ENCODE data around the gene DENND6B. TPM values are rescaled to one million over a fixed set of nuclear protein-coding genes. Genes with fewer than 3 reads are reported as not detected.
A peak's percentile ranks its signal among the peaks of the same experiment; 100 is the strongest.
"Not testable (repeated sequence)": the region's sequence is repeated elsewhere in the genome, so short reads cannot be mapped to it uniquely, and the experiment has no call there.

The DENND6B gene
- total and polyA plus RNA-seq, 4 donors: 0.86 to 1.2 (median 1.1) TPM

- H3K4me3 ChIP-seq (ENCODE audit: low read depth in 1 of 3, low read length in 3 of 3); H3K27me3 ChIP-seq (ENCODE audit: control insufficient read depth in 4 of 4, insufficient read depth in 4 of 4, low read length in 3 of 4); DNase-seq (ENCODE audit: low spot score); H3K9me3 ChIP-seq (ENCODE audit: control insufficient read depth in 4 of 4, low read length in 3 of 4); H3K36me3 ChIP-seq (ENCODE audit: control insufficient read depth in 4 of 4, insufficient read depth in 3 of 4, low read depth in 1 of 4, low read length in 3 of 4); H3K9ac ChIP-seq (ENCODE audit: low read depth in 1 of 2, low read length in 2 of 2); H3K27ac ChIP-seq (ENCODE audit: low read depth in 1 of 2, low read length in 2 of 2): not testable (repeated sequence)
- WGBS: 70% methylated on average over 11 of the region's 11 CpGs
- peaks cover 7 to 46% (median 32%) of the 10 kb centered on the region in 4 donors for H3K4me1 ChIP-seq (ENCODE audit: control insufficient read depth in 4 of 4, insufficient read depth in 4 of 4, low read length in 3 of 4)
- TF ChIP-seq HNF4A (conservative IDR thresholded peaks at IDR 0.05): peak; percentile 47 to 52
Observed at GRCh38 chr22:50363803-50364194, 37.0 kb upstream of the DENND6B start.

- Histone ChIP-seq H3K9ac (ENCODE audit: low read depth in 1 of 2, low read length in 2 of 2) (no peak overlapping the region), H3K4me3 (ENCODE audit: low read depth in 1 of 3, low read length in 3 of 3) (no peak overlapping the region), H3K4me1 (ENCODE audit: control insufficient read depth in 4 of 4, insufficient read depth in 4 of 4, low read length in 3 of 4) (peaks cover 7 to 46% (median 32%) of the 10 kb centered on the region in 4 donors), H3K36me3 (ENCODE audit: control insufficient read depth in 4 of 4, insufficient read depth in 3 of 4, low read depth in 1 of 4, low read length in 3 of 4) (peaks cover 0 to 2% (median 0%) of the 10 kb centered on the region in 4 donors), H3K9me3 (ENCODE audit: control insufficient read depth in 4 of 4, low read length in 3 of 4) (no peaks in the 10 kb centered on the region), H3K27me3 (ENCODE audit: control insufficient read depth in 4 of 4, insufficient read depth in 4 of 4, low read length in 3 of 4) (no peaks in the 10 kb centered on the region), H3K27ac (ENCODE audit: low read depth in 1 of 2, low read length in 2 of 2) (no peak overlapping the region)
- DNase-seq (ENCODE audit: low spot score): no peak
- TF ChIP-seq RAD21 (IDR thresholded peaks at IDR 0.05) (no peak), FOXA2 (IDR thresholded peaks at IDR 0.05) (no peak), ATF3 (IDR thresholded peaks at IDR 0.05) (no peak), TAF1 (conservative IDR thresholded peaks at IDR 0.05) (no peak), HNF4G (IDR thresholded peaks at IDR 0.05) (no peak), RXRA (IDR thresholded peaks at IDR 0.05) (no peak), EGR1 (IDR thresholded peaks at IDR 0.05; ENCODE audit: low read depth in 2 of 2) (no peak), FOXA1 (IDR thresholded peaks at IDR 0.05) (no peak), GABPA (IDR thresholded peaks at IDR 0.05 in 1 of 2, conservative IDR thresholded peaks at IDR 0.05 in 1 of 2) (no peak), YY1 (IDR thresholded peaks at IDR 0.05) (no peak), HNF4A (conservative IDR thresholded peaks at IDR 0.05) (no peak), NR2F2 (IDR thresholded peaks at IDR 0.05) (no peak), MAX (IDR thresholded peaks at IDR 0.05) (no peak)
- WGBS: 87% methylated on average over 8 of the region's 8 CpGs
Observed at GRCh38 chr22:50363166-50363802, 36.5 kb upstream of the DENND6B start.

GRCh38 chr22:50361688-50362087, 34.9 kb upstream of the DENND6B start:
- WGBS: 82% methylated on average over 5 of the region's 5 CpGs
- no peak overlapping the region for H3K4me3 ChIP-seq (ENCODE audit: low read depth in 1 of 3, low read length in 3 of 3)
- no peaks in the 10 kb centered on the region for H3K27me3 ChIP-seq (ENCODE audit: control insufficient read depth in 4 of 4, insufficient read depth in 4 of 4, low read length in 3 of 4)
- no peak for DNase-seq (ENCODE audit: low spot score)
- peaks cover 7 to 38% (median 29%) of the 10 kb centered on the region in 4 donors for H3K4me1 ChIP-seq (ENCODE audit: control insufficient read depth in 4 of 4, insufficient read depth in 4 of 4, low read length in 3 of 4)
- no peaks in the 10 kb centered on the region for H3K9me3 ChIP-seq (ENCODE audit: control insufficient read depth in 4 of 4, low read length in 3 of 4)
- peak overlapping the region in 1 of 2 donors; percentile 12 for H3K27ac ChIP-seq (ENCODE audit: low read depth in 1 of 2, low read length in 2 of 2)
- TF ChIP-seq ZBTB33 (IDR thresholded peaks at IDR 0.05) (no peak), HNF4A (conservative IDR thresholded peaks at IDR 0.05) (peak; percentile 9 to 42)
- H3K9ac ChIP-seq (ENCODE audit: low read depth in 1 of 2, low read length in 2 of 2): no peak overlapping the region
- H3K36me3 ChIP-seq (ENCODE audit: control insufficient read depth in 4 of 4, insufficient read depth in 3 of 4, low read depth in 1 of 4, low read length in 3 of 4): no peaks in the 10 kb centered on the region

All from liver (tissue), 9 donors.